HL-60 (cell line): ENCODE data around the gene HSPA2.

Experiments used
- CTCF ChIP-seq: IDR thresholded peaks from one replicate; pipeline ENCODE4 v1.5.1; 2011; ENCODE audit warnings: low read length, control low read depth, inconsistent platforms; ENCODE audit not compliant: insufficient read depth
- POLR2AphosphoS5 ChIP-seq: IDR thresholded peaks from 2 replicates; pipeline ENCODE4 v1.6.1; 2012; ENCODE audit warnings: low read depth

GRCh38 chr14:64550621-64551333, 10.2 kb downstream of the HSPA2 start:
- TF ChIP-seq CTCF (no peak), POLR2AphosphoS5 (no peak)
